GM12864 (cell line): ENCODE measurements around the gene ITGB3BP.

Source experiments
- DNase-seq: peaks from one replicate; pipeline ENCODE4 v3.0.0-alpha.2; 2011; ENCODE audit warnings: low read depth
- H3K4me3 ChIP-seq: 2 replicates; pipeline ENCODE4 v1.5.1; 2011; ENCODE audit warnings: mild to moderate bottlenecking, low read depth, low read length, control low read depth
- TF ChIP-seq, protein P1 (sequence below): IDR thresholded peaks from 2 replicates; pipeline ENCODE4 v1.5.1; 2011; ENCODE audit warnings: low read depth, mild to moderate bottlenecking, moderate library complexity, low read length, control low read depth, inconsistent platforms; ENCODE audit errors: missing control alignments

ITGB3BP gene

DNA sequence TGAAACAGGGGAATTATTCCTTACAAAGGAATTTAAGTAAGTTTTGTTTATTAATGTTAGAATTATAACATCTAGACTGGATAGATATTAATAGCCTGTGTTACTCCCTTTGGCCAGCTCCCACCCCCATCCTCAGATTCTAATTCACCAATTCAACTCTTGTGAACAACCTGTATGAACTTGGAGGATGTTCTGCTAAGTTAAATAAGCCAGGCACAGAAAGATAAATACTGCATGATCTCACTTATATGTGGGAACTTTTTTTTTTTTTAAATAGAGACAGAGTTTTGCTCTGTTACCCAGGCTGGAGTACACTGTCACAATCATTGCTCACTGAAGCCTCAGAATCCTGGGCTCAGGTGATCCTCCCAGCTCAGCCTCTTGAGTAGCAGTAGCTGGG lies 32.5 kb upstream of the ITGB3BP start:
- no peak overlapping the region for H3K4me3 ChIP-seq
- TF ChIP-seq, protein P1, sequence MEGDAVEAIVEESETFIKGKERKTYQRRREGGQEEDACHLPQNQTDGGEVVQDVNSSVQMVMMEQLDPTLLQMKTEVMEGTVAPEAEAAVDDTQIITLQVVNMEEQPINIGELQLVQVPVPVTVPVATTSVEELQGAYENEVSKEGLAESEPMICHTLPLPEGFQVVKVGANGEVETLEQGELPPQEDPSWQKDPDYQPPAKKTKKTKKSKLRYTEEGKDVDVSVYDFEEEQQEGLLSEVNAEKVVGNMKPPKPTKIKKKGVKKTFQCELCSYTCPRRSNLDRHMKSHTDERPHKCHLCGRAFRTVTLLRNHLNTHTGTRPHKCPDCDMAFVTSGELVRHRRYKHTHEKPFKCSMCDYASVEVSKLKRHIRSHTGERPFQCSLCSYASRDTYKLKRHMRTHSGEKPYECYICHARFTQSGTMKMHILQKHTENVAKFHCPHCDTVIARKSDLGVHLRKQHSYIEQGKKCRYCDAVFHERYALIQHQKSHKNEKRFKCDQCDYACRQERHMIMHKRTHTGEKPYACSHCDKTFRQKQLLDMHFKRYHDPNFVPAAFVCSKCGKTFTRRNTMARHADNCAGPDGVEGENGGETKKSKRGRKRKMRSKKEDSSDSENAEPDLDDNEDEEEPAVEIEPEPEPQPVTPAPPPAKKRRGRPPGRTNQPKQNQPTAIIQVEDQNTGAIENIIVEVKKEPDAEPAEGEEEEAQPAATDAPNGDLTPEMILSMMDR: no peak
- no peak for DNase-seq

DNA sequence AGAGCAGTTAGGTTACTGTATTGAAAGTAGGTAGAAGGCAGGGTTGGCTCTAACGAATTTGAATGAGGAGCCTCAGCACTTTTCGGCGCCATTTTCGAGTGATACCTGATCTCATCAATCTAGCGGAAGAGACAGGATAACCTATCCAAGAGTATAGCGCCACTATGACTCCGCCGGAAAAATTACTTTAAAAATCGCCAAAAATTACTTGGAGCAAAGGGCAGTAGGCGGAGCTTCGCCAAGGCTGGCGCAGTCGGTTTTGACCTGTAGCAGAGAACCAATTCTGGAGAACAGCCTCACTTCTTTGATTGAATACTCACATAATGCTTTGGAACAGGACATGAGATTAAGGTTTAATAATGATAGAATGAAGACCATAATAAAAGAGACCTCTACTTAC lies 25.9 kb upstream of the ITGB3BP start:
- DNase-seq: no peak
- H3K4me3 ChIP-seq: no peak overlapping the region
- TF ChIP-seq, protein P1: no peak

GRCh38 chr1:63548303-63548702 lies 25.3 kb upstream of the ITGB3BP start:
- no peak overlapping the region for H3K4me3 ChIP-seq
- TF ChIP-seq, protein P1: no peak
- no peak for DNase-seq

DNA sequence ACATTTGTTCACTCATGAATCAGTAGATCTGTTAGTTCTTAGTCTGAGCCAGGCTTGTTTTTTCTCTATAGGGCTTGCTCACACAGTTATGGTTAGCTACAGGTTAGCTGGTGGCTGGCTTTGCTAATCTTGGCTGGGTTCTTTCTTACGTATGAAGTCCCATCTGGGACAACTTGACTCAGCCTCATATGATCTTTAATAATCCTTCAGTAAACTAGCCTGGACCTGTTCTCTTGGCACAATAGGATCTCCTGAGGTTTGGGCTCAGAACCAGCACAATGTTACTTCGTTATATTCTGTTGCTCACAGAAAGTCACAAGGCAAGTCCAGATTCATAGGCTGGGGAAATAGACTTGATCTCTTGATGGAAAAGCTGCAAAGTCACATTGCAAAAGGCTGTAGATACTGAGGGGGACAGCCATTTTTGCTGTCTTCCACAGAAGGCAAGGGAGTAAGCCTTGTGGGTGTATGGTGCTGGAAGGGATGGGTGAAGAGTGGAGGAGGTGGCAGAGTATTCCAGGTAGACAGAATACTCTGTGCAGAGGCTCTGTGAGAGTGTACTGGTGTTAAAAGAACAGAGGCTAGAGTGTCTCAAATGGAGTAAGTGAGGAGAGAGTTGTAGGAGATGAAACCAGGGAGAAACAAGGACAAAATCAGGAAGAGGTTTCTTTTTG lies 24.7 kb upstream of the ITGB3BP start:
- DNase-seq: no peak
- TF ChIP-seq, protein P1: no peak
- no peak overlapping the region for H3K4me3 ChIP-seq

- H3K4me3 ChIP-seq: no peak overlapping the region
- DNase-seq: no peak
- TF ChIP-seq, protein P1: no peak
Measured at GRCh38 chr1:63545780-63546179, 22.8 kb upstream of the ITGB3BP start.

- TF ChIP-seq, protein P1: peak; percentile 28
- no peak overlapping the region for H3K4me3 ChIP-seq
- no peak for DNase-seq
Measured at GRCh38 chr1:63537940-63538339, 14.9 kb upstream of the ITGB3BP start.

GRCh38 chr1:63537006-63537405 lies 14.0 kb upstream of the ITGB3BP start:
- DNase-seq: no peak
- TF ChIP-seq, protein P1: no peak
- no peak overlapping the region for H3K4me3 ChIP-seq
